ENCODE measurements around the gene UNC93A. TPM values are rescaled to one million over a fixed set of nuclear protein-coding genes. Genes with fewer than 3 reads are reported as not detected.
"Not testable (repeated sequence)": the region's sequence is repeated elsewhere in the genome, so short reads cannot be mapped to it uniquely, and the experiment has no call there.

The UNC93A gene
- total RNA-seq, 1 donor from 2014 or later = not detected

- Histone ChIP-seq H3K27ac (no peak overlapping the region), H3K4me1 (no peaks in the 10 kb centered on the region), H3K27me3 (ENCODE audit: low read depth) (no peaks in the 10 kb centered on the region), H3K4me3 (no peak overlapping the region), H3K9me3 (no peaks in the 10 kb centered on the region), H3K36me3 (no peaks in the 10 kb centered on the region)
- TF ChIP-seq CTCF (IDR thresholded peaks at IDR 0.05) = no peak
- ATAC-seq (no peak), DNase-seq (no peak)
- intact Hi-C loops (cut with DNase I) = no loop called here
Observed at GRCh38 chr6:167279766-167280446, 11.2 kb upstream of the UNC93A start.

- H3K4me3 ChIP-seq; intact Hi-C loops (cut with DNase I): not testable (repeated sequence)
Observed at GRCh38 chr6:167280466-167280865, 10.6 kb upstream of the UNC93A start.

GRCh38 chr6:167282165-167282564 lies 8.9 kb upstream of the UNC93A start:
- DNase-seq (no peak), ATAC-seq (no peak)
- H3K27ac ChIP-seq = no peak overlapping the region
- H3K4me1 ChIP-seq = no peaks in the 10 kb centered on the region
- intact Hi-C loops (cut with DNase I) = no loop called here
- TF ChIP-seq CTCF (IDR thresholded peaks at IDR 0.05) = no peak
- H3K27me3 ChIP-seq (ENCODE audit: low read depth) = no peaks in the 10 kb centered on the region
- H3K9me3 ChIP-seq = no peaks in the 10 kb centered on the region
- H3K36me3 ChIP-seq = no peaks in the 10 kb centered on the region
- H3K4me3 ChIP-seq = no peak overlapping the region

More at GRCh38 chr6:167280466-167280865, 10.6 kb upstream of the UNC93A start:
- not testable (repeated sequence) for H3K9me3 ChIP-seq; ATAC-seq; H3K27me3 ChIP-seq (ENCODE audit: low read depth); DNase-seq; H3K36me3 ChIP-seq; H3K4me1 ChIP-seq; H3K27ac ChIP-seq

GRCh38 chr6:167284565-167284964 lies 6.5 kb upstream of the UNC93A start:
- peak in 1 of 2 donors; percentile 19 for ATAC-seq
- H3K36me3 ChIP-seq; DNase-seq; H3K4me3 ChIP-seq; H3K27me3 ChIP-seq (ENCODE audit: low read depth); H3K27ac ChIP-seq; intact Hi-C loops (cut with DNase I); H3K4me1 ChIP-seq; H3K9me3 ChIP-seq: not testable (repeated sequence)

GRCh38 chr6:167285077-167285770 lies 5.9 kb upstream of the UNC93A start:
- Histone ChIP-seq H3K27me3 (ENCODE audit: low read depth) (no peaks in the 10 kb centered on the region), H3K27ac (no peak overlapping the region), H3K36me3 (no peaks in the 10 kb centered on the region), H3K9me3 (no peaks in the 10 kb centered on the region), H3K4me1 (no peaks in the 10 kb centered on the region), H3K4me3 (no peak overlapping the region)
- intact Hi-C loops (cut with DNase I) = no loop called here
- no peak for TF ChIP-seq CTCF (IDR thresholded peaks at IDR 0.05)
- DNase-seq (no peak), ATAC-seq (peak; percentile 28)

- no peaks in the 10 kb centered on the region for H3K27me3 ChIP-seq (ENCODE audit: low read depth)
- ATAC-seq (no peak), DNase-seq (no peak)
- intact Hi-C loops (cut with DNase I) = no loop called here
- no peak overlapping the region for H3K4me3 ChIP-seq
- no peak overlapping the region for H3K27ac ChIP-seq
- no peak for TF ChIP-seq CTCF (IDR thresholded peaks at IDR 0.05)
- no peaks in the 10 kb centered on the region for H3K36me3 ChIP-seq
- no peaks in the 10 kb centered on the region for H3K9me3 ChIP-seq
- no peaks in the 10 kb centered on the region for H3K4me1 ChIP-seq
Observed at GRCh38 chr6:167287513-167288048, 3.5 kb upstream of the UNC93A start.
